Measurements from ENCODE around the gene ZNF80. TPM values are rescaled to one million over a fixed set of nuclear protein-coding genes. Genes with fewer than 3 reads are reported as not detected.

Gene ZNF80
- total and polyA plus RNA-seq, 2 of the 8 experiments (the other 6 are each of a cell fraction or from before 2014, with no cell fraction given), result not detected

DNA sequence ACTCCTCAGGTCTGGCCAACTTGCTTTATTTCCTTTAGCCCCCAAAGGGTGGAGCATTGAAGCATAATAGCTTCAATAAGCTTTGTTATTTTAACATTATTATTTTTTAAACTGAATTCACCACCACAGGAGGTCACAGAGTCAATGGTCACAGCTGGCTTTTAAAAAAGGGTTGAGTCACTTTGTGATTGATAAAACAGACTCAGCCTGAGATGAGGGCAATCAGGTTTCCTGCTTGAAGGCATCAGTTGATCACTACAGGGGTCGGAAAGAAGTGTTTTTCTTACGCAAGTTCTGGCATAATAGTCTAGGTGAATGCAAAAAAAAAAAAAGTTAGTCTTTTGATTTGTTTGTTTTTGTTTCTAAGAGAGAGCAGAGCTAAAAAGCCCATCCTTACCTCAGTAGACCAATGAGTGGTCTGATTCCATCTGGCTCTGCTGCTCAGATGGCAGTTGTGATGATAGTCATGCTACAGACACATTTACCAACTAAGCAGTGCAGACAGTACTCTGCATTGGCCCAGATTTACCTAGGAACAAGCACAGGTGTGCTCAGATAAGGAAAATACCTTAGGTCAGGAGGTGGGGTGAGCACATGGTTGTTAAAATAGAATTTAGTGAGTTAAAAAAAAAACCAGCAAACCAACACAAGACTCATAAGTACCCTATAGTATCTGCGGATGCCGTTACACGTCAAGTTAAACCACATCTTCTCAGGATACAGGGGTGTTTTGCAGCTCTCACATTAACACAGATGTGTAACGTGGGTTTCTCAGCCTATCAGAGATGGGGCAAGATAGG is 22.6 kb downstream of the ZNF80 start:
- Histone ChIP-seq H3K56ac (replicated peaks; ENCODE audit: insufficient read length, low read depth, low read length) (no peak overlapping the region), H4K5ac (ENCODE audit: insufficient read length, low read depth, low read length) (peak overlapping the region; percentile 8), H3K36me3 (ENCODE audit: control insufficient read depth in 2 of 4, insufficient read depth in 4 of 4, low read length in 3 of 4) (no peaks in the 10 kb centered on the region), H2BK20ac (ENCODE audit: low read length) (peak overlapping the region; percentile 83; the same call in 1 of the 2 replicates), H2AK5ac (ENCODE audit: low read depth, low read length) (peak overlapping the region; percentile 72), H2BK5ac (ENCODE audit: low read depth, low read length) (peak overlapping the region; percentile 79; the same call in 1 of the 2 replicates), H3K27me3 (replicated peaks in 1 of 4; ENCODE audit: control insufficient read depth in 3 of 4, extremely low read depth in 1 of 4, insufficient read depth in 3 of 4, low read length in 3 of 4) (peaks cover 0 to 4% (median 1%) of the 10 kb centered on the region in 4 experiments; a peak in 3 of 7 replicates), H3K14ac (ENCODE audit: insufficient read length) (no peak overlapping the region), H4K91ac (replicated peaks; ENCODE audit: insufficient read length, low read length) (peak overlapping the region; percentile 13), H2BK12ac (ENCODE audit: low read depth, low read length) (peak overlapping the region; percentile 96), H3K79me1 (ENCODE audit: low read depth, low read length) (no peaks in the 10 kb centered on the region), H2BK15ac (ENCODE audit: low read length) (no peak overlapping the region; the same call in 1 of the 2 replicates), H3K4me1 (replicated peaks in 1 of 4; ENCODE audit: control insufficient read depth in 3 of 4, insufficient read depth in 4 of 4, low read length in 3 of 4) (peaks cover 3 to 19% (median 4%) of the 10 kb centered on the region in 4 experiments; a peak in 6 of 7 replicates), H2AFZ (ENCODE audit: low read length) (no peak overlapping the region), H4K20me1 (replicated peaks in 1 of 2; ENCODE audit: control insufficient read depth in 1 of 2, insufficient read depth in 2 of 2, low read length in 2 of 2) (no peaks in the 10 kb centered on the region), H3K23ac (ENCODE audit: insufficient read length) (no peak overlapping the region), H3K9me3 (ENCODE audit: insufficient read depth in 2 of 2, low read depth in 1 of 2, low read length in 1 of 2) (no peaks in the 10 kb centered on the region), H3K27ac (ENCODE audit: low read depth, low read length) (no peak overlapping the region), H3K9ac (replicated peaks in 1 of 4; ENCODE audit: extremely low read depth in 1 of 4, low read depth in 3 of 4, low read length in 3 of 4) (no peak overlapping the region), H3K79me2 (ENCODE audit: control insufficient read depth in 1 of 2, insufficient read depth in 2 of 2, low read length in 2 of 2) (no peaks in the 10 kb centered on the region), H3K4me3 (ENCODE audit: extremely low read depth in 1 of 4, insufficient read depth in 2 of 4, low read depth in 3 of 4, low read length in 4 of 4) (peak overlapping the region in 1 of 4 experiments; percentile 10; a peak in 3 of 8 replicates), H3K23me2 (ENCODE audit: low read depth, low read length) (no peaks in the 10 kb centered on the region; the same call in 1 of the 2 replicates), H3K18ac (ENCODE audit: extremely low read depth, low read length) (0 out of 2 replicates have a peak overlapping the region, but pooled peaks have one; percentile 49), H3K4me2 (ENCODE audit: insufficient read depth in 1 of 2, low read depth in 2 of 2, low read length in 2 of 2) (peak overlapping the region; percentile 48 to 51), H4K8ac (ENCODE audit: extremely low read depth, insufficient read depth, low read length) (no peak overlapping the region), H2BK120ac (replicated peaks; ENCODE audit: low read depth, low read length) (no peak overlapping the region), H3K4ac (replicated peaks; ENCODE audit: insufficient read length, low read depth, low read length) (no peak overlapping the region)
- ChIA-PET CTCF (ENCODE audit: partially characterized antibody) (interaction anchor here (1.0 to 1.5 kb wide), 3 partner anchors 23 to 76 kb away, joined by 3 read pairs; partner anchors contain the start of gene DRD3), POLR2A (ENCODE audit: partially characterized antibody) (interaction anchor here (0.6 kb wide), 1 partner anchor 222 kb away, joined by 3 read pairs; no protein-coding TSS in a partner anchor)
- 58% methylated on average over 6 of the region's 6 CpGs; no CpG with 5 or more reads in 1 of the 2 experiments for WGBS, 2 experiments (ENCODE audit: extremely low coverage in 1 of 2, insufficient coverage in 1 of 2, insufficient read length in 1 of 2, insufficient replicate concordance in 2 of 2, low coverage in 1 of 2, low lambda C conversion rate in 2 of 2, missing lambda C conversion rate in 1 of 2)
- TF ChIP-seq NANOG (IDR thresholded peaks at IDR 0.05; ENCODE audit: insufficient read depth, low read depth, low read length, poor library complexity, severe bottlenecking), result no peak
- no peak for TF ChIP-seq HDAC6 (IDR thresholded peaks at IDR 0.05; ENCODE audit: low read depth, low read length)
- TF ChIP-seq JUND (IDR thresholded peaks at IDR 0.05; ENCODE audit: low read length), result 0 out of 2 replicates have a peak, but pooled peaks have one; percentile 32
- no peak for TF ChIP-seq RAD21 (IDR thresholded peaks at IDR 0.05 in 1 of 2, conservative IDR thresholded peaks at IDR 0.05 in 1 of 2; ENCODE audit: low read depth in 2 of 2, low read length in 2 of 2)
- peak; percentile 67 for TF ChIP-seq CEBPB (IDR thresholded peaks at IDR 0.05; ENCODE audit: low read depth, low read length)
- no peak for TF ChIP-seq EZH2 (IDR thresholded peaks at IDR 0.05; ENCODE audit: low read depth, low read length, severe bottlenecking)
- peak; percentile 69 for FAIRE-seq
- peak in 1 of 2 experiments; percentile 13 for DNase-seq (ENCODE audit: low read depth in 1 of 2, low spot score in 2 of 2)
